HG02981 (cell line): ENCODE results near the gene SKIL.

ENCODE experiments used
- ATAC-seq: cut with Tn5 transposase; IDR thresholded peaks from one replicate; pipeline ENCODE4 v1.9.1; 2021; ENCODE audit warnings: mild to moderate bottlenecking, moderate library complexity; ENCODE audit not compliant: unreplicated experiment

Gene SKIL

GRCh38 chr3:170391108-170391507 is 33.6 kb downstream of the SKIL start:
- no peak for ATAC-seq

DNA sequence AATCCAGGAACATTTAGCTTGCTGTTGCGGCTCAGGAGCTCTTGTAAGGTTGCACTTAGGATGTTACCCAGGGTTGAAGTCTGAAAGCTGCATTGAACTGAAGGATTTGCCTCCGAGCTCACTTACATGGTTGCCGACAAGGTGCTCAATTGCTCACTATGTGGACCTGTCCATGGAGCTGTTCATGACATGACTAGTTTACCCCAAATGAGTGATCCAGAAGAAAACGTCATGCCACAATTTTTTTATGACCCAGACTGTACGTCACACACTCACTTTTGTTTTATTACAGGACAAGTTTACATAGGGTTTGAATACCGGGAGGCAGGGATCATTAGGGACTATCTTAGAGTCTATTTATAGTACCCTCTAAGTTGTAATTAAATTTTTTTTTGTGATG is 40.2 kb downstream of the SKIL start:
- no peak for ATAC-seq

GRCh38 chr3:170405101-170405500 is 47.6 kb downstream of the SKIL start:
- ATAC-seq, result no peak

DNA sequence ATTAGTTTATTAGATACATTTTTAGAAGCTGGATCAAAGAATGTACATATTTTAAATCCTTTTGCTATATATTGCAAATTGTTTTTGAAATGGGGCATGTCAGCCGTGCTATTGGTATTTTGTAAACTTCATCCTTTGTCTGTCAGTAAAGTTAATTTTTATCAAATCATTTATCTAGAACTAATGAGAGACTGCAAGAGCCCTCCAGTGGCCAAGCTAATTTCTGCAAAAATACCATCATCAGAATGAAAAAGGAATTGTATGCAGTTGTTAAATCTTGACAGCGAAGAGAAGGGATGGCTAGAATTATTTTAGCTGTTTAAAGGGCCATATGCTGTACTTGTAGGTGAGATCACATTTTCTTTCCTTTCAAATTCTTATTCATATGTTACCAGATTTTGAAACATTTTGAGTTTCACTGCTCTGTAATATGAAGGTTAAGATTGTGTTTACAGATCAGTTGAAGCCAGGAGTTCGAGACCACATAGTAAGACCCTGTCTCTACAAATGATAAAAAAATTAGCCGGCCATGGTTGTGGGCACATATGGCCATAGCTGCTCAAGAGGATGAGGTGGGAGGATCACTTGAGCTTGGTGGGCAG is 53.0 kb downstream of the SKIL start:
- no peak for ATAC-seq

- no peak for ATAC-seq
These were observed 55.8 kb downstream of the SKIL start for GRCh38 chr3:170413291-170413690.

DNA sequence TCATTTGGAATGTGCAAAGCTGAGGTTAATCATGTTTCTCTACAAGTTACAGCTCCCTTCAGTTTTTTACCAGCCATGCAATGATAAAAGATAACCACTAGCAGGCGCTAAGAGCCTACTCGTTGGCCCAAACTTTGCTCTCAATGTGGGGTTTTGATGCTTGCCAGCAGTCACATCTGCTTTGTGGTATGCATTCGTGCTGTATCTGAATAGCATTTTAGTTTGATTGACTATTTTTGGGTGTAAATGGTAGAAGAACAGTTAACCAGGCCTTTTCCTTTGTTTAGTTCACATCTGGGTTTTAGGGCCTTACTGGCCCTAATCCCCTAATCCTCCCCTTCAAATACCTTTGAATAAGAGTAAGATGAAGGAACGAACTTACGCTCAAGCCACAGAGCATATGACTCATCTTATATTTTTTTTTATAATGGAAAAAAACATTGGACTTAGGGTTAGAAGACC is 56.7 kb downstream of the SKIL start:
- ATAC-seq, result peak; percentile 57

- ATAC-seq, result no peak
These were observed 59.6 kb downstream of the SKIL start for GRCh38 chr3:170417090-170417489.

DNA sequence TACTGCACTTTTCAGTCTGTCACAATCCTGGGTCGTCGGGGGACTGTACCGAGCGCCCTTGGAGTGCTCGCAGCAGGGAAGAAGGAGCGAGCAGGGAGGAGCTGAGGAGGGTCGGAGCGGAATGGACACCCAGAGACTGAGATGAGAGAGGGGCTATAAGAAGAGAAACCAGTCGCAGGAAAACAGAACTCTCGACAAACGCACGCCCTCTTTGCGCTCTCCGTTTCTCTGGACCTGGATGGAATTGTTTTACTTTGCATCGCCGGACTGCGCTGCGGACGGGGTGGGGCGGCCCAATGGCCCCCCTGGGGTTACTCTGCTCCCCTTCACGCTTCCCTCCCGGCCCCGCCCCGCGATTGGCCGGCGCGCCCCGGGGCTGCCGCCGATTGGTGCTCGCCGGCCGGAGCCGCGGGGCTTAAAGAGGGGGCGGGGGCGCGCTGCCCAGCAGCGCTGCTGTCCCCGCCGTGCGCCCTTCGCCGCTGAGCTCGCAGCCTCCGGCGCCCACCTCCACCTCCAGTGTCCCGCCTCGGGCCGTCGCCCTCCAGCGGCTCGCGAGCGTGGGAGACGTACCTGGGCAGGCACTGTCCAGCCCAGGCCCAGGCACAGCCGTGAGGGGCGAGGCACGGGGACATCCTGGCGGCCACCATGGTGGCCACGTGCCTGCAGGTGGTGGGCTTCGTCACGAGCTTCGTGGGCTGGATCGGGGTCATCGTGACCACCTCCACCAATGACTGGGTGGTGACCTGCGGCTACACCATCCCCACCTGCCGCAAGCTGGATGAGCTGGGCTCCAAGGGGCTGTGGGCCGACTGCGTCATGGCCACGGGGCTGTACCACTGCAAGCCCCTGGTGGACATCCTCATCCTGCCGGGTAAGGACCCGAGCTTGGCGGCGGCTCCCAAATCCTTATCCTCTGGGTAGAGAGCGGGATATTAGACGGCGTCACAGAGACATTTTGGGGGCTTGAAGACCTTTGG is 61.2 kb downstream of the SKIL start, which contains the start of gene CLDN11:
CLDN11 (plus strand) TSS at position 447 of the 977 bp plus-strand sequence; CDS start at position 646, 199 bp downstream.
- no peak for ATAC-seq

DNA sequence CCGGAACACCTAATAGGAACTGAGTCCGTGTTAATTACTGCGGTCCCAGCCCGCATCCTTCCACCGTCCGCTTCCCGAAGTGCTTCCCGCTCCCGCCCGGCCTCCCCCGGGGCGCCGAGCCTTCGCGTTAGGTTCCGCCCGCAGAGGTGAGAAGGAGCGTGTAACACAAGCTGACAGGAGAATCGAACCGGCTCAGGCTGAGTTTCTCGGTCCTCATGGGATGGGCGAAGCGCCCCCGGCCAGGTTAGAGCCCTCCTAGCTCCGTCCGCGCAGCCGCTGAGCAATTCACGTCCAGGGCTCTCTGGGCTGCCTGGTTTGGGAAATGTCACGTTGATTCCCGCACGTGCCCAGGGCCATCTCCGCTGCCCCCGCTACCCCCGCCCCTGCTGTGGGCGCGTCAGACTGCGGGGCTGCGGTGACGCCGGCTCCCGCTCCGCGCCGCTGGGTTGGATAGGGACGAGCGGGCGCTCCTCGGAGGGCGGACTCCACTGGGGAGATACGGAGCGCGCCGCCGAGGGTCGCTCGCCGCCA is 62.1 kb downstream of the SKIL start:
- no peak for ATAC-seq

DNA sequence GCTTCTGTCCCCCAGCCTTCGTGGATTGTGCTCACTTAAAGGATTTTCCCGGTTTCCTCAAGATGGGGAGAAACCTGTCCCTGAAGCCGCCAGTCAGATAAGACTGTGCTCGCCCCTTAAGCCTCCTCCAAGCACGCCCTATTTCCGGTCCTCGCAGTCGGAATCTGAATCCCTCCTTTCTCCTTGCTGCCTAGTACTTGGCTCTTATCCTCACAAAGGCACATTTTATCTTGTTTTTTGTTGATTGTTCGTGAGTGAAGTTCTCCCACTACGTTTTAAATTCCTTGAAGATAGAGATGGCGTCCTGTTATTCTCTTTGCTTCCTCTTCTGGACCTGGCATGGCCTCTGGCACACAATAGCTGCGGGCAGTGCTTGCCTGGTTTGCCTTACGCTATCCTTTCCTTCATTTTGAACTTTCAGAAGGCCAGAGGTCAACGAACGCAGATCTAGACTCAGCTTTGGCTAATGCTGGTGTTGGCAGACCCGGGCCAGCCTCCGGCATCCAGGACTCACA is 62.8 kb downstream of the SKIL start:
- no peak for ATAC-seq

- ATAC-seq, result no peak
These were observed 63.7 kb downstream of the SKIL start for GRCh38 chr3:170421111-170421641.

DNA sequence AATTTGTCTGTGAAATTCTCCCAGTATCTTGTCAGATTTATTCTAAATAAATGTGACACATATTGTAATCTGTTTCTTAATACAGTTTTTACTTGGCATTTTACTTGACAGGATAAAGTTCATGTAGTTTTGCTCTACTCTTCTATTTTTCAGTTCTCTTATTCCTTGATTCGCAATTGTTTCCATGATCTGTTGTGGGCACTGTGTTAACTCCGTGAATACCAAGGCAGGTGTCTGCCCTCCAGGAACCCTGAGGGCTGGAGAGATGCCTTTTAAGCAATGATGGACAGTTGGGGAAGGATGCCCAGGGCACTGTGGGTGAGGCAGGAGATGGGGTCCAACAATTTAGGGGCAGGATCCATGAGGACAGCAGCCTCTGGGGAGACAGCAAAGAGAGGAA is 64.2 kb downstream of the SKIL start:
- ATAC-seq, result no peak

DNA sequence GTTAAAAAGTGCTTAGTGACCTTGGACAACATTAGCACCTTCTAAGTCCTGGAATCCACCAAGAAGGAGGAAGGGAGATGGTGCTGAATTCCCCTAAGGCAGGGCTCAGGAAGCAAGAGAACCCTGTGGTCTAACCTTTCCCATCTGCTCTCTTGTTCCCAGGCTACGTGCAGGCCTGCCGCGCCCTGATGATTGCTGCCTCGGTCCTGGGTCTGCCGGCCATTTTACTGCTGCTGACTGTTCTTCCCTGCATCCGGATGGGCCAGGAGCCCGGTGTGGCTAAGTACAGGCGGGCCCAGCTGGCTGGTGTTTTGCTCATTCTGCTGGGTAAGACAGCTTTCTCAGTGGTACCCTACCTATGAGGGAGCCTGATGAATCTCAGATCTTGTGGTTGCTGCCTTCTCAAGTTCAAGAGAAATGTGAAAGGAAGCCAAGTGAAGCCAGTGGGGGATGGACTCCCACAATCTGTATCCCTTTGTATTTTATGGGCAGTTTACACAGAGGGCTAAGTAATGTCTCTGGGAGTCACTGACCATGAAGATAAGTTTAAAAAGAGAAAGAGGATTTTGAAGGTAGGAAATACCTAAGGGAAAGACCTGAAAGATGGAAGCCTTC is 65.6 kb downstream of the SKIL start:
- ATAC-seq, result no peak

DNA sequence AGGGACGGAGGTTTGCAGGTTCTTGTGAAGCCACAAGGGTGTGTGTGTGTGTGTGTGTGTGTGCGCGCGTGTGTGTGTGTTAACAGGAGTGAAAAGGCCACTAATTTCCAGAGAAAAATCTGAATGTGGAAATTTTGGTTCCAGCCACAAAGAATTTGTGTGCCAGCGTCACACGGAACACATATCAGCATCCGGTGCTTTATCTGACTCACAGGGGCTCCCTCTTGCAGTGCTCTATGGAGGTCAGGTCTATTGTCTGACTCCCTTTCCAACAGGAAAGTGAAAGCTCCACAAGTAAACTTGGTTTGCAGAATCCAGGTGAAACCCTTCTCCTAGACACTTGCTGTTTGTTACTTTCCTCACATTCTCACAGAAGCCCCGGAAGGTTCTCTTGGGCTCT is 67.4 kb downstream of the SKIL start:
- no peak for ATAC-seq

DNA sequence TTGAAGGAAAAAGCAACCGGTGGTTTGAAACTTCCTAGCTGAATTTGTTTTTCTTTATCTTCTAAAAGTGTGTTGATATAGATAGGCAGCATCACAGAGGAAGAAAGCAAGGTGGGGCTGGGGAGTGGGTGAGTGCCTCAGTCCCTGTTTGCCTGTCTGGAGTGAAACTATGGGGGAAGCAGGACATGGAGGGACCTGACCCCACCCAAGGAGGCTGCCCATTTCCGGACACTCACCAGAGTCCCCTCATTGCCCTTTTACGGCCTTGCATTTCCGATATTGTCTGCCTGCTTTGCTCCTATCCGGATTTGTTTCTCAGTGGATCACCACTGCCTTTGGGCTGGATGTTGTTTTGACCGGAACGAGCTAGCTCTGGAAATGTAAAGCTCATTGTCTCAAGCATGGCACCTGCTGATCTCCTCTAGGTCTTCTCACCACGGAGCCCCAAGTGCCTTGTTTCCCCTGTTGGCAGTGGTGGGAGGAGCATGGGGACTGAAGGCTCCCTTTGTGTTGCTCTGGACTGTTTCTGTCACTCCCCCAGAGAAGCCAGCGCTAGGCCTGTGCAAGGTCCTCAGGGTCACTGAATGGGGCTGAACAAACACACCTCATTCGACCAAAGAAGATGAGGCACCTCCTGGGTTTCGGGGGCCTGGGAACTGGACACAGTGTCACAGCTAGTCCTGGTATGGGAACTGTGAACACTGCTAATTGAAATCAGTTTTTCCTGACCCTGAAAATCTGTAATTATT is 68.2 kb downstream of the SKIL start:
- ATAC-seq, result no peak

DNA sequence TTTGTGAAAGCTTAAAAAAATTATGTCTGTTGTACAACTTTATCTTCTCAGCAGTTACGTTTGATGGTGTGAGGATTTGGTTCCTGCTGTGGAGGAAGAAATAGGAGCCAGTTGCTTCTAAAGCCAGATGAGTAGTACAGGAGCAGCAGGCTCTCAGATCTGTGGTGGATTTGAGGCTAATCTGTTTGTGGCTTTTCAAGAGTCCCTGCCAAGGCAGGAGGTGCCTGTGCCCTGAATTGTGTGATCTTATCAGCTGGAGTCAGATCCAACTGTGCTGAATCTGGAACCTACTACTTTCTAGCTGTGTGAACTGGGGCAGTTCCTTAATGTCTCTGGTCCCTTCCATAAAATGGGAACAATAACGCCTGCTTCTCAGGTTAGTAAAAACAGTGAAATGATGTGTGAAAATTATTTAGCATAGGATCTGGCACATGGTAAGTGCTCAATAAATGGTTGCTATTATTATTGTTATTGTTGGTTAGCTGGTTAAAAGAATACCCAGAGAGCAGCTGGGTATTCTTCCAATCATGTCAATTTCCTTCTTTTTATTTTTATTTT is 68.8 kb downstream of the SKIL start:
- ATAC-seq, result no peak

GRCh38 chr3:170428095-170428494 is 70.6 kb downstream of the SKIL start:
- no peak for ATAC-seq

DNA sequence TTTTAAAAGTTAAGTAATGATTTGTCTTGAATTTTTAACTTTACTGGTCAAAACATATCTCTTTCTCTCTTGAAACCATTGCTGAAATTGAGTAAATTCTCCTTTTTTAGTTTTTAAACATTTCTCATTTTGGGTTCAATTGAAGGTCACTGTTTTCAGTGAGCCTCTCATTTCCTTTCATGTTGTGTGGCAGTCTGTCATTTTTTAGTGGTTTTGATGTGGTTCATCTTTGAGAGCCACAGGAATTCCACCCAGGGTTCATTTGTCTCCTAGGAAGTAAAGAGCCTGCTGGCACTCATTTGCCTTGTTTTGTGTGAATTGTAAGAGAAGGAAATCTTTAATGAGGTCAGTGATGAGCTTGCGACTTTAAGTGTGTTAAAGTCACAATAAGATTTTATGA is 71.5 kb downstream of the SKIL start:
- no peak for ATAC-seq

- ATAC-seq, result no peak
These were observed 73.5 kb downstream of the SKIL start for GRCh38 chr3:170431054-170431453.

DNA sequence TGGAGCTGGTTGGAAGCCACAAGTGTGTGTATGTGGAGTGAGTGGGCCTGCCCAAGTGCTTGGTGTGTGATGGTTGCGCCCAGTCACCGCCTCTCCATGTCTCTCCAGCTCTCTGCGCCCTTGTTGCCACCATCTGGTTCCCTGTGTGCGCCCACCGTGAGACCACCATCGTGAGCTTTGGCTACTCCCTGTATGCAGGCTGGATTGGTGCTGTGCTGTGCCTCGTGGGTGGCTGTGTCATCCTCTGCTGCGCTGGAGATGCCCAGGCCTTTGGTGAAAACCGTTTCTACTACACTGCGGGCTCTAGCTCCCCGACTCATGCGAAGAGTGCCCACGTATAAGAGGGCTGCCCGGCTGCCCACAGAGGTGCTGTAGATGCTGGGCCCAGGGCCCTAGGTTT is 74.9 kb downstream of the SKIL start:
- ATAC-seq, result no peak
